Measurements from ENCODE around the gene CAMK2A.

CAMK2A gene

GRCh38 chr5:150255659-150256409, 33.7 kb downstream of the CAMK2A start:
- no peak overlapping the region for H3K4me3 ChIP-seq
- TF ChIP-seq CTCF (IDR thresholded peaks at IDR 0.05) = no peak
- no peak overlapping the region for H3K27ac ChIP-seq
- no peak for DNase-seq (ENCODE audit: low spot score)

GRCh38 chr5:150254774-150255173, 34.8 kb downstream of the CAMK2A start:
- H3K27ac ChIP-seq = no peak overlapping the region
- H3K4me3 ChIP-seq = no peak overlapping the region
- DNase-seq (ENCODE audit: low spot score) = no peak
- no peak for TF ChIP-seq CTCF (IDR thresholded peaks at IDR 0.05)

GRCh38 chr5:150254363-150254762, 35.2 kb downstream of the CAMK2A start:
- DNase-seq (ENCODE audit: low spot score) = no peak
- TF ChIP-seq CTCF (IDR thresholded peaks at IDR 0.05) = no peak
- no peak overlapping the region for H3K4me3 ChIP-seq
- no peak overlapping the region for H3K27ac ChIP-seq

GRCh38 chr5:150253416-150254208, 36.0 kb downstream of the CAMK2A start:
- TF ChIP-seq CTCF (IDR thresholded peaks at IDR 0.05) = no peak
- Histone ChIP-seq H3K4me3 (no peak overlapping the region), H3K27ac (no peak overlapping the region)
- DNase-seq (ENCODE audit: low spot score) = no peak

GRCh38 chr5:150252489-150252888, 37.1 kb downstream of the CAMK2A start:
- DNase-seq (ENCODE audit: low spot score) = no peak
- Histone ChIP-seq H3K27ac (no peak overlapping the region), H3K4me3 (no peak overlapping the region)
- TF ChIP-seq CTCF (IDR thresholded peaks at IDR 0.05) = no peak

GRCh38 chr5:150251504-150251903, 38.1 kb downstream of the CAMK2A start:
- Histone ChIP-seq H3K27ac (no peak overlapping the region), H3K4me3 (no peak overlapping the region)
- no peak for DNase-seq (ENCODE audit: low spot score)
- no peak for TF ChIP-seq CTCF (IDR thresholded peaks at IDR 0.05)

- H3K4me3 ChIP-seq = no peak overlapping the region
- H3K27ac ChIP-seq = no peak overlapping the region
- TF ChIP-seq CTCF (IDR thresholded peaks at IDR 0.05) = no peak
- no peak for DNase-seq (ENCODE audit: low spot score)
These were observed 39.8 kb downstream of the CAMK2A start for GRCh38 chr5:150249744-150250143.
